Measurements from ENCODE around the gene ACSL4. TPM values are rescaled to one million over a fixed set of nuclear protein-coding genes. Genes with fewer than 3 reads are reported as not detected.

The ACSL4 gene
- total RNA-seq: 61.5 and 63.2 TPM in 2 replicates

GRCh38 chrX:109732807-109733612 lies at the start of gene ACSL4:
Gene ACSL4, minus strand, starts transcription at chrX:109733257. Its CDS starts 49,894 bp downstream, at chrX:109683363.

GRCh38 chrX:109624641-109625616 lies 108.1 kb downstream of the ACSL4 start, which contains the start of gene KCNE5:
Gene KCNE5, minus strand, starts transcription at chrX:109625172. Its CDS starts 152 bp downstream, at chrX:109625020.

Other genes starting within 250 kb of the ACSL4 start
- 4.9 and 7.6 TPM in 2 replicates for gene NXT2, start 196.4 kb downstream of the ACSL4 start, total RNA-seq
- 0.15 TPM in 1 of 2 replicates, not detected in the other for gene KCNE5, start 108.1 kb downstream of the ACSL4 start, total RNA-seq

All from bronchus fibroblast of lung (primary cell).